Astrocyte (in vitro differentiated cells and primary cell): ENCODE measurements around the gene SEMA3A. TPM values are rescaled to one million over a fixed set of nuclear protein-coding genes. Genes with fewer than 3 reads are reported as not detected.

Source experiments
- DNase-seq: peaks from one replicate; pipeline ENCODE4 v3.0.0-alpha.2; 2010; ENCODE audit warnings: low read depth
- FAIRE-seq: peaks from 2 replicates; lab custom pipeline; 2011; peaks lifted over from hg19 to GRCh38; lab: Jason Lieb, UNC
- H2AFZ ChIP-seq: 2 replicates; pipeline ENCODE4 v1.6.0; 2012; ENCODE audit warnings: low read depth, low read length, inconsistent platforms
- H3K27ac ChIP-seq: 2 replicates; pipeline ENCODE4 v1.5.1; 2011; ENCODE audit warnings: low read depth, low read length, inconsistent platforms
- H3K27me3 ChIP-seq: 2 replicates; pipeline ENCODE4 v1.6.0; 2011; ENCODE audit warnings: low read length, inconsistent platforms; ENCODE audit not compliant: insufficient read depth
- H3K36me3 ChIP-seq: 2 replicates; pipeline ENCODE4 v1.5.1; 2011; ENCODE audit warnings: low read length, inconsistent platforms; ENCODE audit not compliant: insufficient read depth
- H3K4me1 ChIP-seq: 2 replicates; pipeline ENCODE4 v1.5.1; 2011; ENCODE audit warnings: low read length, inconsistent platforms; ENCODE audit not compliant: insufficient read depth
- H3K4me2 ChIP-seq: 2 replicates; pipeline ENCODE4 v1.6.0; 2012; ENCODE audit warnings: low read length, inconsistent platforms
- H3K4me3 ChIP-seq: 2 replicates; pipeline ENCODE4 v1.5.1; 2011; ENCODE audit warnings: low read depth, mild to moderate bottlenecking, low read length, inconsistent platforms; ENCODE audit not compliant: insufficient read depth
- H3K79me2 ChIP-seq: 2 replicates; pipeline ENCODE4 v1.6.0; 2012; ENCODE audit warnings: mild to moderate bottlenecking, low read length, inconsistent platforms; ENCODE audit not compliant: insufficient read depth
- H3K9ac ChIP-seq: 2 replicates; pipeline ENCODE4 v1.6.0; 2012; ENCODE audit warnings: mild to moderate bottlenecking, low read length, inconsistent platforms
- H3K9me3 ChIP-seq: 2 replicates; pipeline ENCODE4 v1.5.1; 2012; ENCODE audit warnings: low read depth, mild to moderate bottlenecking, low read length, inconsistent platforms; ENCODE audit not compliant: insufficient read depth
- H4K20me1 ChIP-seq: 2 replicates; pipeline ENCODE4 v1.6.0; 2012; ENCODE audit warnings: low read length, inconsistent platforms; ENCODE audit not compliant: insufficient read depth
- H3K27ac Mint-ChIP-seq: one replicate; pipeline ENCODE4 v1.8.0; 2021; ENCODE audit warnings: mild to moderate bottlenecking, mixed read lengths; ENCODE audit not compliant: unreplicated experiment
- H3K27me3 Mint-ChIP-seq: one replicate; pipeline ENCODE4 v1.8.0; 2021; ENCODE audit warnings: low read depth, mixed read lengths; ENCODE audit not compliant: unreplicated experiment
- H3K36me3 Mint-ChIP-seq: one replicate; pipeline ENCODE4 v1.8.0; 2021; ENCODE audit warnings: low read depth, mixed read lengths; ENCODE audit not compliant: unreplicated experiment
- H3K4me1 Mint-ChIP-seq: one replicate; pipeline ENCODE4 v1.8.0; 2021; ENCODE audit warnings: low read depth, mixed read lengths; ENCODE audit not compliant: unreplicated experiment
- H3K4me3 Mint-ChIP-seq: one replicate; pipeline ENCODE4 v1.8.0; 2021; ENCODE audit warnings: mild to moderate bottlenecking, moderate library complexity, mixed read lengths; ENCODE audit not compliant: unreplicated experiment
- H3K9me3 Mint-ChIP-seq: one replicate; pipeline ENCODE4 v1.8.0; 2021; ENCODE audit warnings: mild to moderate bottlenecking, mixed read lengths; ENCODE audit not compliant: unreplicated experiment
- EZH2 ChIP-seq: IDR thresholded peaks from 2 replicates; pipeline ENCODE4 v1.6.1; 2012; ENCODE audit warnings: mild to moderate bottlenecking, low read length, inconsistent platforms; ENCODE audit not compliant: insufficient read depth
- total RNA-seq: library from RNA; stranded (reverse); gene quantifications from 2 replicates; pipeline ENCODE4 v1.2.1, GENCODE V29; 2021
- TF ChIP-seq, protein P1 (sequence below): IDR thresholded peaks from 2 replicates; pipeline ENCODE4 v1.5.1; 2011; ENCODE audit warnings: low read depth, mild to moderate bottlenecking, inconsistent platforms, low read length, moderate library complexity; ENCODE audit not compliant: insufficient read depth

Gene SEMA3A
- total RNA-seq, 1 donor from 2014 or later = 31.3 TPM

DNA sequence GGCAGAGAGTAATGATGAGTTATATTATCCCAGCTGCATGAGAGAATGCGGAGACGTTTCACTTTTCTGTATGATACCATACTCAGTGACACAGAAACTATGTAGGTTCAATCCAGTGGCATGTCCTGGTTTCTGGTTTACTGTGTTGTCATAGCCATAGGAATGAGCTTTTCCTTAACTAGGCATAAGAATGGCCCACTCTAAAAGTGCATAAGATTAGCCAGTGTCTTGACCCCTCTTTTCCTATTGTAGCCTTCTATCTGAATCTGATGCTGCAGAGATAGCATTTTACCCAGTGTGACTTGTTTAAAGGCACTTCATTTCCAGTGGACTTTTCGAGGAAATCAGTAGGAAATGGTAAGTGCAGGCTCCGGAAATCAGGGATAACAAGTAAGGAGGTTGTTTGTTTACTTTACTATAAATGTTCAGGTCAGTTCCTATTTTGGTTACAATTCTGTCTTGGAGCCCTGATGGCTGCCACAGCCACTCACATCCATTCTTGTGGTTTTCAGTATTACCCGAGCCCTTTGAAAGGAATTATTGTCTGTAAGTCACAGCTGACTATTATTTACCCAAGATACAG lies 70.5 kb downstream of the SEMA3A start:
- Histone ChIP-seq H3K36me3 (no peaks in the 10 kb centered on the region), H3K4me2 (peak overlapping the region; percentile 84), H3K9me3 (no peaks in the 10 kb centered on the region), H3K27ac (peak overlapping the region; percentile 80), H3K9ac (peak overlapping the region; percentile 66), H2AFZ (peak overlapping the region; percentile 38), H3K27me3 (no peaks in the 10 kb centered on the region), H4K20me1 (no peaks in the 10 kb centered on the region), H3K4me3 (peak overlapping the region; percentile 33), H3K79me2 (no peaks in the 10 kb centered on the region), H3K4me1 (peaks cover 9% of the 10 kb centered on the region)
- DNase-seq (peak; percentile 81), FAIRE-seq (peak; percentile 56)
- no peaks in the 10 kb centered on the region for H3K27me3 Mint-ChIP-seq
- peak overlapping the region; percentile 81 for H3K27ac Mint-ChIP-seq
- H3K36me3 Mint-ChIP-seq = no peaks in the 10 kb centered on the region
- H3K4me1 Mint-ChIP-seq = peaks cover 16% of the 10 kb centered on the region
- H3K9me3 Mint-ChIP-seq = no peaks in the 10 kb centered on the region
- no peak overlapping the region for H3K4me3 Mint-ChIP-seq
- TF ChIP-seq, protein P1, sequence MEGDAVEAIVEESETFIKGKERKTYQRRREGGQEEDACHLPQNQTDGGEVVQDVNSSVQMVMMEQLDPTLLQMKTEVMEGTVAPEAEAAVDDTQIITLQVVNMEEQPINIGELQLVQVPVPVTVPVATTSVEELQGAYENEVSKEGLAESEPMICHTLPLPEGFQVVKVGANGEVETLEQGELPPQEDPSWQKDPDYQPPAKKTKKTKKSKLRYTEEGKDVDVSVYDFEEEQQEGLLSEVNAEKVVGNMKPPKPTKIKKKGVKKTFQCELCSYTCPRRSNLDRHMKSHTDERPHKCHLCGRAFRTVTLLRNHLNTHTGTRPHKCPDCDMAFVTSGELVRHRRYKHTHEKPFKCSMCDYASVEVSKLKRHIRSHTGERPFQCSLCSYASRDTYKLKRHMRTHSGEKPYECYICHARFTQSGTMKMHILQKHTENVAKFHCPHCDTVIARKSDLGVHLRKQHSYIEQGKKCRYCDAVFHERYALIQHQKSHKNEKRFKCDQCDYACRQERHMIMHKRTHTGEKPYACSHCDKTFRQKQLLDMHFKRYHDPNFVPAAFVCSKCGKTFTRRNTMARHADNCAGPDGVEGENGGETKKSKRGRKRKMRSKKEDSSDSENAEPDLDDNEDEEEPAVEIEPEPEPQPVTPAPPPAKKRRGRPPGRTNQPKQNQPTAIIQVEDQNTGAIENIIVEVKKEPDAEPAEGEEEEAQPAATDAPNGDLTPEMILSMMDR = no peak
- TF ChIP-seq EZH2 = no peak

DNA sequence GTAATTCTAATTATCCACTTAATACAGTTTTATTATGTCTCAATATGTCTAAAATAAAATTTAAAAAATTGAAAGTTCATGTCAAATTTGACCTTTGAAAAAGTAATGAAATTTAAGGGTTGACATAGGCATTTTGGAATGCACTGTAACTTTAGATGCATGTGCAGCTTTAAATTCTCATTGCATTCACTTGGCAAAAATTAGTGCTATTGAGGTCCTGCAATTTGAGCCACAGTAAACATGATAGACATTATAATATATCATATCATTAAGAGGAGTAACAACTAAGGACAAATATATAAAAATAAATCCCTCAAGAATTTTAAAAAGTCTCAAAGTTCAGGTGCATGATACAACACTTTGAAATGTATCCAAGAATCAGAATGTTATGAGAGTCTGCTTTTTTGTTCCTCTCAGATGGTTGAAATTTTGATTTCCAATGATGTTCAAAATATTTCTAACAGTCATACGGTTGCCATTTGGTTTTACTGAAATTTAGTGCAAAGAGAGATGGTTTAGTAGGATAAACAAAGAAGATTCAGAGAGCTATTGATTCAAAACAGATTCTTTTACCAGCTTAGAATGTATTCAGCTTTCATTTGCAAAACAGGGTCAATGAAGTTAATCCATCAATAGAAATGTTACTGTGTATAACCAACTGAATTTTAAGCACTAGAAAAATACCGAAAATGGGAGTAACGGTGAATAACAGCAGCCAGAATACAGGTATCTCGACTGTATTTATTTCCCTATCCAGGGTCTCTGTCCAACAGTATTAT lies 71.8 kb downstream of the SEMA3A start:
- Mint-ChIP-seq H3K27me3 (no peaks in the 10 kb centered on the region), H3K27ac (no peak overlapping the region), H3K4me1 (peaks cover 13% of the 10 kb centered on the region), H3K9me3 (no peaks in the 10 kb centered on the region), H3K4me3 (no peak overlapping the region), H3K36me3 (no peaks in the 10 kb centered on the region)
- no peak for TF ChIP-seq EZH2
- TF ChIP-seq, protein P1 = no peak
- no peaks in the 10 kb centered on the region for H3K36me3 ChIP-seq
- H3K79me2 ChIP-seq = no peaks in the 10 kb centered on the region
- FAIRE-seq (no peak), DNase-seq (no peak)
- no peak overlapping the region for H3K9ac ChIP-seq
- peaks cover 9% of the 10 kb centered on the region for H3K4me1 ChIP-seq
- H3K27ac ChIP-seq = no peak overlapping the region
- H3K9me3 ChIP-seq = no peaks in the 10 kb centered on the region
- no peak overlapping the region for H3K4me3 ChIP-seq
- no peaks in the 10 kb centered on the region for H4K20me1 ChIP-seq
- no peak overlapping the region for H3K4me2 ChIP-seq
- H2AFZ ChIP-seq = no peak overlapping the region
- H3K27me3 ChIP-seq = no peaks in the 10 kb centered on the region

DNA sequence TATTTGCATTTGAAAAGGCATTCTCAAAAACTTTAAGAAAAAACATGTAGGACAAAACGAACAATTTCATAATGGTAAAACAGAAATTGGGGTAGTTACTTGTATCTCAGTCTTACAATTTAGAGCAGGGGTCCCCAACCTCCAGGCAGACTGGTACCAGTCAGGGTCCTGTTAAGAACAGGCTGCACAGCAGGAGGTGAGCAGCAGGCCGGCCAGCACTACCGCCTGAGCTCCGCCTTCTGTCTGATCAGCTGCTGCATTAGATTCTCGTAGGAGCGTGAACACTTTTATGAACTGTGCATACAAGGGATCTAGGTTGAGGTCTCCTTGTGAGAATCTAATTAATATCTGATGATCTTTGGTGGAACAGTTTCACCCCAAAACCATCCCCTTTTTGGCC lies 77.3 kb downstream of the SEMA3A start:
- H3K9ac ChIP-seq = no peak overlapping the region
- no peaks in the 10 kb centered on the region for H3K9me3 ChIP-seq
- no peak overlapping the region for H3K4me2 ChIP-seq
- Mint-ChIP-seq H3K4me1 (peaks cover 19% of the 10 kb centered on the region), H3K36me3 (no peaks in the 10 kb centered on the region), H3K27me3 (no peaks in the 10 kb centered on the region), H3K9me3 (no peaks in the 10 kb centered on the region), H3K27ac (no peak overlapping the region), H3K4me3 (no peak overlapping the region)
- no peaks in the 10 kb centered on the region for H4K20me1 ChIP-seq
- DNase-seq (no peak), FAIRE-seq (no peak)
- H3K4me1 ChIP-seq = peaks cover 21% of the 10 kb centered on the region
- H3K27me3 ChIP-seq = no peaks in the 10 kb centered on the region
- H3K27ac ChIP-seq = no peak overlapping the region
- no peak overlapping the region for H3K4me3 ChIP-seq
- H3K79me2 ChIP-seq = no peaks in the 10 kb centered on the region
- TF ChIP-seq EZH2 = no peak
- TF ChIP-seq, protein P1 = no peak
- no peaks in the 10 kb centered on the region for H3K36me3 ChIP-seq
- H2AFZ ChIP-seq = no peak overlapping the region
